OCI-LY3 (cell line): ENCODE data around the gene MTHFS.

Experiments
- EZH2phosphoT487 ChIP-seq: fragments of 200-600 bp; shearing (Covaris generic); IDR thresholded peaks from 2 replicates; pipeline ENCODE4 v1.6.1; 2018; ENCODE audit warnings: antibody characterized with exemption, mixed run types, low read depth
- TF ChIP-seq, protein P1 (sequence below): fragments of 200-600, 300-600 bp; sonication (generic); IDR thresholded peaks from 2 replicates; pipeline ENCODE4 v1.5.1; 2014; ENCODE audit warnings: antibody characterized with exemption, low read length, low read depth

DNA sequence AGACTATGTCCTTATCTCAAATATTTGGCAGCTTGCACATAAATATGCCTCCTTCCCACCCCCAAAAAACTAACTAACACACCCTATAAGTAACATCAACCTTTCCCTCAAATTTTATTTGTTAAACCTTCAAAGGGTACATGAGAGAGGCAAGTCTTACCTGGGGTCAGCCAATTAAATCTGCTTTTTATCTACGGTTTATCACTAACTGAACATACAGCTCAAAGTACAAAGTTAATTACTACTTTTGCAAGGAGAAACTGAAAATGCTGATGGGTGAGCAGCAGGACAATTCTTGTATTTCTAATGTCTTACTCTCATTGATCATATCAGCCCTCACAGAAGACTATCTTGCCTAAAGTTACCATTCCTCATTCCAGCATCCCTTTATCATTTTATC is 34.6 kb downstream of the MTHFS start:
- TF ChIP-seq, protein P1, sequence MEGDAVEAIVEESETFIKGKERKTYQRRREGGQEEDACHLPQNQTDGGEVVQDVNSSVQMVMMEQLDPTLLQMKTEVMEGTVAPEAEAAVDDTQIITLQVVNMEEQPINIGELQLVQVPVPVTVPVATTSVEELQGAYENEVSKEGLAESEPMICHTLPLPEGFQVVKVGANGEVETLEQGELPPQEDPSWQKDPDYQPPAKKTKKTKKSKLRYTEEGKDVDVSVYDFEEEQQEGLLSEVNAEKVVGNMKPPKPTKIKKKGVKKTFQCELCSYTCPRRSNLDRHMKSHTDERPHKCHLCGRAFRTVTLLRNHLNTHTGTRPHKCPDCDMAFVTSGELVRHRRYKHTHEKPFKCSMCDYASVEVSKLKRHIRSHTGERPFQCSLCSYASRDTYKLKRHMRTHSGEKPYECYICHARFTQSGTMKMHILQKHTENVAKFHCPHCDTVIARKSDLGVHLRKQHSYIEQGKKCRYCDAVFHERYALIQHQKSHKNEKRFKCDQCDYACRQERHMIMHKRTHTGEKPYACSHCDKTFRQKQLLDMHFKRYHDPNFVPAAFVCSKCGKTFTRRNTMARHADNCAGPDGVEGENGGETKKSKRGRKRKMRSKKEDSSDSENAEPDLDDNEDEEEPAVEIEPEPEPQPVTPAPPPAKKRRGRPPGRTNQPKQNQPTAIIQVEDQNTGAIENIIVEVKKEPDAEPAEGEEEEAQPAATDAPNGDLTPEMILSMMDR: no peak
- no peak for TF ChIP-seq EZH2phosphoT487
